Right lobe of liver (tissue), 6 donors: ENCODE measurements around the gene FOXF2. TPM values are rescaled to one million over a fixed set of nuclear protein-coding genes. Genes with fewer than 3 reads are reported as not detected.

Experiments
- ATAC-seq, 4 donors: fragments of 200-7000 bp; cut with Tn5 transposase; one replicate each; pipeline ENCODE4 v1.9.1; 2020; ENCODE audit warnings: mild to moderate bottlenecking in 4 of 4, moderate library complexity in 4 of 4
- DNase-seq, 3 donors: peaks; one replicate each; pipeline ENCODE4 v3.0.0-alpha.2; 2020
- H3K27ac ChIP-seq, 3 donors: fragments of 200-600 bp; one replicate each; pipeline ENCODE4 v1.8.0; 2022
- H3K27me3 ChIP-seq, 2 donors: fragments of 200-600 bp; one replicate each; pipeline ENCODE4 v1.8.0; 2022
- H3K36me3 ChIP-seq, 4 donors: fragments of 200-600 bp; sonication (generic) in 1 of 4; one replicate each; pipeline versions ENCODE4 v1.5.1 to v1.8.0; 2017 to 2022; ENCODE audit warnings: control low read depth in 1 of 4
- H3K4me1 ChIP-seq, 4 donors: fragments of 200-600 bp; sonication (generic) in 1 of 4; one replicate each; pipeline versions ENCODE4 v1.5.1 to v1.8.0; 2017 to 2022; ENCODE audit warnings: control low read depth in 1 of 4
- H3K4me3 ChIP-seq, 3 donors: fragments of 200-600 bp; one replicate each; pipeline ENCODE4 v1.8.0; 2022
- H3K9me3 ChIP-seq, 4 donors: fragments of 200-600 bp; sonication (generic) in 1 of 4; one replicate each; pipeline versions ENCODE4 v1.5.1 to v1.8.0; 2017 to 2022; ENCODE audit warnings: control low read depth in 1 of 4
- CTCF ChIP-seq, 4 donors: fragments of 200-600 bp in 3 of 4; fragments of 450-650 bp in 1 of 4; IDR thresholded peaks; one replicate each; pipeline versions ENCODE4 v1.5.1 to v1.8.0; 2016 to 2022; ENCODE audit warnings: antibody characterized with exemption in 4 of 4, mild to moderate bottlenecking in 2 of 4
- POLR2A ChIP-seq: fragments of 450-650 bp; IDR thresholded peaks from one replicate; pipeline ENCODE4 v1.6.1; 2017; ENCODE audit warnings: antibody characterized with exemption, mild to moderate bottlenecking
- WGBS: methylation state at CpG from one replicate; pipeline ENCODE4 v1.1.6; 2018; ENCODE audit warnings: low coverage, low lambda C conversion rate; ENCODE audit not compliant: insufficient coverage; ENCODE audit errors: missing lambda C conversion rate; 5-methylcytosine and 5-hydroxymethylcytosine counted together
- intact Hi-C, 2 donors: fragments of 100-400 bp; cut with DNase I; formaldehyde crosslinking; loops; one replicate each; pipeline versions ENCODE4 v1.11.2 to v1.14.1; 2022
- total RNA-seq, 6 experiments: library from RNA; depleted of rRNA in 2 of 6; stranded (reverse); fragments of >200 nt in 2 of 6; fragmentation: NEBNext Ultra II Directional in 3 of 6; extraction: Animal tissue kit (Norgen Biotek cat#: 25700) in 3 of 6; gene quantifications; one replicate each; pipeline versions ENCODE4 v1.1.0 to v1.2.4, GENCODE V29; 2016 to 2023
- donor health status: DM: no; HTN: yes; CAD: no.
- donor health status: DM: no; HTN: no; CAD: no.
- donor health status: DM: no; HTN: no; CAD: no.
- donor health status: DM: no; HTN: yes; CAD: no.
- donor health status: DM: no; HTN: yes; CAD: no.

FOXF2 gene
- total RNA-seq, 6 experiments from 2014 or later: 0.11 to 0.19 TPM; not detected in 4

GRCh38 chr6:1390133-1390945 is 963 bp downstream of the FOXF2 start:
- no CpG with 5 or more reads among the region's 106 CpGs for WGBS
- no peak for TF ChIP-seq CTCF (IDR thresholded peaks at IDR 0.05)
- no peak for TF ChIP-seq POLR2A
- H3K27ac ChIP-seq: no peak overlapping the region
- no peaks in the 10 kb centered on the region for H3K36me3 ChIP-seq
- no peak overlapping the region for H3K4me3 ChIP-seq
- intact Hi-C loops: loop anchor here in 1 of 2 donors (10.0 kb wide), 1 partner anchor 606 kb away; no protein-coding TSS in a partner anchor
- H3K4me1 ChIP-seq: peaks cover 0 to 15% (median 0%) of the 10 kb centered on the region in 4 donors
- no peaks in the 10 kb centered on the region for H3K9me3 ChIP-seq
- peak in 2 of 4 donors; percentile 15 to 28 for ATAC-seq
- peaks cover 12 to 37% of the 10 kb centered on the region in 2 donors for H3K27me3 ChIP-seq
- no peak for DNase-seq

- Histone ChIP-seq H3K27me3 (peaks cover 8 to 44% of the 10 kb centered on the region in 2 donors), H3K4me3 (no peak overlapping the region), H3K27ac (no peak overlapping the region), H3K9me3 (no peaks in the 10 kb centered on the region), H3K36me3 (no peaks in the 10 kb centered on the region), H3K4me1 (peaks cover 0 to 15% (median 0%) of the 10 kb centered on the region in 4 donors)
- 17% methylated on average over 9 of the region's 30 CpGs for WGBS
- DNase-seq: no peak
- intact Hi-C loops: loop anchor here in 1 of 2 donors (10.0 kb wide), 1 partner anchor 606 kb away; no protein-coding TSS in a partner anchor
- no peak for TF ChIP-seq CTCF (IDR thresholded peaks at IDR 0.05)
- TF ChIP-seq POLR2A: no peak
- no peak for ATAC-seq
Observed at GRCh38 chr6:1390946-1391799, 1.8 kb downstream of the FOXF2 start.

- intact Hi-C loops: loop anchor here in 1 of 2 donors (10.0 kb wide), 1 partner anchor 607 kb away; no protein-coding TSS in a partner anchor
- DNase-seq: no peak
- Histone ChIP-seq H3K9me3 (no peaks in the 10 kb centered on the region), H3K36me3 (no peaks in the 10 kb centered on the region), H3K27me3 (peaks cover 4 to 46% of the 10 kb centered on the region in 2 donors), H3K4me1 (peaks cover 0 to 17% (median 0%) of the 10 kb centered on the region in 4 donors), H3K27ac (no peak overlapping the region), H3K4me3 (no peak overlapping the region)
- TF ChIP-seq POLR2A: no peak
- TF ChIP-seq CTCF (IDR thresholded peaks at IDR 0.05): no peak
- WGBS: 15% methylated on average over 10 of the region's 11 CpGs
- ATAC-seq: no peak
Observed at GRCh38 chr6:1391800-1392309, 2.5 kb downstream of the FOXF2 start.
